C4-2B (cell line): ENCODE measurements around the gene RPS2.

Source experiments
- ZFX ChIP-seq: fragments of 450-650 bp; IDR thresholded peaks from 2 replicates; pipeline ENCODE4 v1.6.1; 2017
- TF ChIP-seq, protein P1 (sequence below): fragments of 450-650 bp; conservative IDR thresholded peaks from 2 replicates; pipeline ENCODE4 v1.5.1; 2017; ENCODE audit warnings: mild to moderate bottlenecking

DNA sequence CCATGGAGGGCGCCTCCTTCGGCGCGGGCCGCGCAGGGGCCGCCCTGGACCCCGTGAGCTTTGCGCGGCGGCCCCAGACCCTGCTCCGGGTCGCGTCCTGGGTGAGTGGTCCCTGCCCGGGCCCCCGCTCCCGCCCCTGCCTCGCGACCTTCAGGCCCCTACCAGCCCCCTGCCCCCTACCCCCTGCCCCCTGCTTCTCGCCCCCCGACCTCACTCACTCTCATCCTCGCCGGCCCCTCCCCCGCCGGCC, 25.4 kb upstream of the RPS2 start:
- TF ChIP-seq, protein P1, sequence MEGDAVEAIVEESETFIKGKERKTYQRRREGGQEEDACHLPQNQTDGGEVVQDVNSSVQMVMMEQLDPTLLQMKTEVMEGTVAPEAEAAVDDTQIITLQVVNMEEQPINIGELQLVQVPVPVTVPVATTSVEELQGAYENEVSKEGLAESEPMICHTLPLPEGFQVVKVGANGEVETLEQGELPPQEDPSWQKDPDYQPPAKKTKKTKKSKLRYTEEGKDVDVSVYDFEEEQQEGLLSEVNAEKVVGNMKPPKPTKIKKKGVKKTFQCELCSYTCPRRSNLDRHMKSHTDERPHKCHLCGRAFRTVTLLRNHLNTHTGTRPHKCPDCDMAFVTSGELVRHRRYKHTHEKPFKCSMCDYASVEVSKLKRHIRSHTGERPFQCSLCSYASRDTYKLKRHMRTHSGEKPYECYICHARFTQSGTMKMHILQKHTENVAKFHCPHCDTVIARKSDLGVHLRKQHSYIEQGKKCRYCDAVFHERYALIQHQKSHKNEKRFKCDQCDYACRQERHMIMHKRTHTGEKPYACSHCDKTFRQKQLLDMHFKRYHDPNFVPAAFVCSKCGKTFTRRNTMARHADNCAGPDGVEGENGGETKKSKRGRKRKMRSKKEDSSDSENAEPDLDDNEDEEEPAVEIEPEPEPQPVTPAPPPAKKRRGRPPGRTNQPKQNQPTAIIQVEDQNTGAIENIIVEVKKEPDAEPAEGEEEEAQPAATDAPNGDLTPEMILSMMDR: no peak
- TF ChIP-seq ZFX: no peak
